ENCODE data around the gene IRAK4.

The IRAK4 gene

GRCh38 chr12:43827093-43827492 lies 68.3 kb downstream of the IRAK4 start:
- H3K27me3 Mint-ChIP-seq (ENCODE audit: low read depth) = no peaks in the 10 kb centered on the region
- H3K36me3 Mint-ChIP-seq (ENCODE audit: low read depth) = no peaks in the 10 kb centered on the region
- no peak overlapping the region for H3K4me3 Mint-ChIP-seq
- no peaks in the 10 kb centered on the region for H3K9me3 Mint-ChIP-seq
- no peak overlapping the region for H3K27ac Mint-ChIP-seq
- H3K4me1 Mint-ChIP-seq = peaks cover 4% of the 10 kb centered on the region
- TF ChIP-seq CTCF (IDR thresholded peaks at IDR 0.05; ENCODE audit: unreplicated experiment in 3 of 3) = no peak

GRCh38 chr12:43832463-43833168 lies 73.9 kb downstream of the IRAK4 start:
- no peak for TF ChIP-seq CTCF (IDR thresholded peaks at IDR 0.05; ENCODE audit: unreplicated experiment in 3 of 3)
- Mint-ChIP-seq H3K36me3 (ENCODE audit: low read depth) (no peaks in the 10 kb centered on the region), H3K4me1 (peaks cover 21% of the 10 kb centered on the region), H3K4me3 (no peak overlapping the region), H3K27me3 (ENCODE audit: low read depth) (no peaks in the 10 kb centered on the region), H3K27ac (no peak overlapping the region), H3K9me3 (no peaks in the 10 kb centered on the region)

- Mint-ChIP-seq H3K4me3 (peak overlapping the region; percentile 79 to 93 (median 92)), H3K36me3 (ENCODE audit: low read depth) (no peaks in the 10 kb centered on the region), H3K27ac (peak overlapping the region; percentile 96 to 99 (median 96)), H3K27me3 (ENCODE audit: low read depth) (no peaks in the 10 kb centered on the region), H3K4me1 (peaks cover 34% of the 10 kb centered on the region), H3K9me3 (no peaks in the 10 kb centered on the region)
- no peak for TF ChIP-seq CTCF (IDR thresholded peaks at IDR 0.05; ENCODE audit: unreplicated experiment in 3 of 3)
Observed at GRCh38 chr12:43835264-43835655, 76.5 kb downstream of the IRAK4 start.

- TF ChIP-seq CTCF (IDR thresholded peaks at IDR 0.05; ENCODE audit: unreplicated experiment in 3 of 3) = no peak
- Mint-ChIP-seq H3K4me1 (peaks cover 35% of the 10 kb centered on the region), H3K36me3 (ENCODE audit: low read depth) (no peaks in the 10 kb centered on the region), H3K9me3 (no peaks in the 10 kb centered on the region), H3K27me3 (ENCODE audit: low read depth) (no peaks in the 10 kb centered on the region), H3K4me3 (peak within 1 kb of the TSS; percentile 79 to 93 (median 92)), H3K27ac (peak within 1 kb of the TSS; percentile 96 to 99 (median 96))
Observed at GRCh38 chr12:43835656-43836474, 77.1 kb downstream of the IRAK4 start, which contains the start of gene TMEM117. Gene TMEM117 (plus strand): TSS chr12:43836081.

- Mint-ChIP-seq H3K4me1 (peaks cover 42% of the 10 kb centered on the region), H3K27ac (peak overlapping the region; percentile 87 to 91 (median 88)), H3K9me3 (no peaks in the 10 kb centered on the region), H3K27me3 (ENCODE audit: low read depth) (no peaks in the 10 kb centered on the region), H3K36me3 (ENCODE audit: low read depth) (no peaks in the 10 kb centered on the region), H3K4me3 (peak overlapping the region; percentile 74 to 88 (median 82))
- TF ChIP-seq CTCF (IDR thresholded peaks at IDR 0.05; ENCODE audit: unreplicated experiment in 3 of 3) = no peak
Observed at GRCh38 chr12:43836475-43836989, 77.8 kb downstream of the IRAK4 start.

Data from nephron (organoid).